ENCODE data around the gene NDUFA8.

NDUFA8 gene

DNA sequence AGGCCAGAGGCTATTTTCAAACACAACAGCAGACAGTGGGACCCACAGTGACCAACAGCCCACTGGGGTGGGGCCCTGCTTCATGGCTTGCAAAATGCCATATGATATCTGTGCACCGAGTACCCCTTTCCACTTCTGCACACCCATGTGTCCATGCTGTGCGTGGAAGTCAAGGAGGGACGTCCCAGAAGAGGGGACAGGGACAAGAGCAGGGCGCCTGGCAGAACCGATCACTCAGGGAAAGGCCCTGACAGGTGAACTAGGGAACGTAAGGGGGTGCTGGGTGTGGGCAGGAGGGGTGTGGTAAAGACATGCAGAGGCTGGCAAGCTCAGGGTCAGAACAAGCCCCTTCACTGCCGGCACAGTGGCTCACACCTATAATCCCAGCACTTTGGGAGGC, 58.8 kb downstream of the NDUFA8 start:
- H3K36me3 ChIP-seq: no peaks in the 10 kb centered on the region
- no peak overlapping the region for H3K4me3 ChIP-seq (ENCODE audit: low read depth, low read length)
- no peak for DNase-seq
- no peaks in the 10 kb centered on the region for H3K9me3 ChIP-seq (ENCODE audit: severe bottlenecking)
- H3K27me3 ChIP-seq (ENCODE audit: insufficient read depth, low read depth, severe bottlenecking): no peaks in the 10 kb centered on the region
- TF ChIP-seq, protein P1, sequence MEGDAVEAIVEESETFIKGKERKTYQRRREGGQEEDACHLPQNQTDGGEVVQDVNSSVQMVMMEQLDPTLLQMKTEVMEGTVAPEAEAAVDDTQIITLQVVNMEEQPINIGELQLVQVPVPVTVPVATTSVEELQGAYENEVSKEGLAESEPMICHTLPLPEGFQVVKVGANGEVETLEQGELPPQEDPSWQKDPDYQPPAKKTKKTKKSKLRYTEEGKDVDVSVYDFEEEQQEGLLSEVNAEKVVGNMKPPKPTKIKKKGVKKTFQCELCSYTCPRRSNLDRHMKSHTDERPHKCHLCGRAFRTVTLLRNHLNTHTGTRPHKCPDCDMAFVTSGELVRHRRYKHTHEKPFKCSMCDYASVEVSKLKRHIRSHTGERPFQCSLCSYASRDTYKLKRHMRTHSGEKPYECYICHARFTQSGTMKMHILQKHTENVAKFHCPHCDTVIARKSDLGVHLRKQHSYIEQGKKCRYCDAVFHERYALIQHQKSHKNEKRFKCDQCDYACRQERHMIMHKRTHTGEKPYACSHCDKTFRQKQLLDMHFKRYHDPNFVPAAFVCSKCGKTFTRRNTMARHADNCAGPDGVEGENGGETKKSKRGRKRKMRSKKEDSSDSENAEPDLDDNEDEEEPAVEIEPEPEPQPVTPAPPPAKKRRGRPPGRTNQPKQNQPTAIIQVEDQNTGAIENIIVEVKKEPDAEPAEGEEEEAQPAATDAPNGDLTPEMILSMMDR (IDR thresholded peaks at IDR 0.05; ENCODE audit: low read depth, low read length): no peak
- no peak overlapping the region for H3K27ac ChIP-seq

DNA sequence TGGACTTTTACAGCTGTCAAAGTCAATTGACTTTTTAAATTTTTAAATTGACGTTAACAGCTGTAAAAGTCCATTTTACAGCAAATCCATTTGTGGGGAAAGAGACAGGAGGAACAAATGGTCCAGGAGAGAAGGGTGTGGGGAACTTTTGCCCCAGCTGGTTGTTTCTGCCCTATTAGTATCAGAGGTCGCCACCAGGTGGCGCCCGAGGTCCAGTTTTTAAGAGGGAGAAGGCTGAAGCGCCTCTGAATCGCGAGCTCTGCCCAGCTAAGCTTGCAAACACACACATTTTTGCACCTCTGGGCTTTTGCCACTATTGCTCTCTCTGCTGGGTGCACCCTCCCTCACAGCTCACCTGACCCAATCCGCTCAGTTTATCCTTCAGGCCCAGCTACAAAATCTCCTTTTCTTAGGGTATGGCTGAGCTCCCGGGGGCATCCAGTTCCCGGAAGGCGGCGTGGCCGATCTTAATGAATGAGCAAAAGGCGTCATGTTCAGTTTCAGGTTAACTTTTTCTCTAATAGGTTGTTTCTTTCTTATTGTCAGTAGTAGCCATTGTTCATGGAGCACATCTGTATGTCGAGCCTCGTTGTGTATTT, 60.2 kb downstream of the NDUFA8 start:
- no peak overlapping the region for H3K4me3 ChIP-seq (ENCODE audit: low read depth, low read length)
- DNase-seq: peak; percentile 87
- no peak overlapping the region for H3K27ac ChIP-seq
- H3K36me3 ChIP-seq: no peaks in the 10 kb centered on the region
- TF ChIP-seq, protein P1 (IDR thresholded peaks at IDR 0.05; ENCODE audit: low read depth, low read length): peak; percentile 83
- H3K9me3 ChIP-seq (ENCODE audit: severe bottlenecking): no peaks in the 10 kb centered on the region
- H3K27me3 ChIP-seq (ENCODE audit: insufficient read depth, low read depth, severe bottlenecking): no peaks in the 10 kb centered on the region

DNA sequence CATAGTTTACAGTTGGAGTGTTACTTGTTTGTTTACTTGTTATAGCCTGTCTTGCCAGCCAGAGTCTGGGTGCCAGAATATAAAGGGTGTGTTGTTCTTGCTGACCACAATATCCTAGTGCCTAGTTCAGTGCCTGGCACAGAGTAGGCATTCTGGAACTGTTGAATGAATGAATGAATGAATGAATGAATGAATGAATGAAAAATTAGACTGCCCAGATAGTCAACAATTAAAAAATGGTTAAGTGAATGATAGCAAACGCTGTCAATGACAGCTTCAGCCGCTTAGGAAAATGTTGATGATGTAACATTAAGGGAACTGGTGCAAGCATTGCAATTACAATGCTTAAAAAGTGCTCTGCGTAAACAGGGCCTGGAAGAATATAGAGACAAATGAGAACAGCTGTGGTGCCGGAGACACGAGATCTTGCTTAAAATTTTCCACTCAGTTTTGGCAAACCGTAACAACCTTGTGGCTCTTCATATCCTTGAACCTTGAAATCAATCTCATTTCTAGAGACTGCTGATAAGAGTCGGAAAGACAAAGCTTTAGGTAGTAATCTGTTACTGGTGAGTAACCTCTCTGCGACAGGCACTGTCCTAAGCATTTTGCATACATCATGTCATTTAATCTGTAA, 61.8 kb downstream of the NDUFA8 start:
- Histone ChIP-seq H3K4me3 (ENCODE audit: low read depth, low read length) (no peak overlapping the region), H3K27ac (no peak overlapping the region), H3K27me3 (ENCODE audit: insufficient read depth, low read depth, severe bottlenecking) (no peaks in the 10 kb centered on the region), H3K36me3 (no peaks in the 10 kb centered on the region), H3K9me3 (ENCODE audit: severe bottlenecking) (no peaks in the 10 kb centered on the region)
- DNase-seq: no peak
- TF ChIP-seq, protein P1 (IDR thresholded peaks at IDR 0.05; ENCODE audit: low read depth, low read length): no peak

DNA sequence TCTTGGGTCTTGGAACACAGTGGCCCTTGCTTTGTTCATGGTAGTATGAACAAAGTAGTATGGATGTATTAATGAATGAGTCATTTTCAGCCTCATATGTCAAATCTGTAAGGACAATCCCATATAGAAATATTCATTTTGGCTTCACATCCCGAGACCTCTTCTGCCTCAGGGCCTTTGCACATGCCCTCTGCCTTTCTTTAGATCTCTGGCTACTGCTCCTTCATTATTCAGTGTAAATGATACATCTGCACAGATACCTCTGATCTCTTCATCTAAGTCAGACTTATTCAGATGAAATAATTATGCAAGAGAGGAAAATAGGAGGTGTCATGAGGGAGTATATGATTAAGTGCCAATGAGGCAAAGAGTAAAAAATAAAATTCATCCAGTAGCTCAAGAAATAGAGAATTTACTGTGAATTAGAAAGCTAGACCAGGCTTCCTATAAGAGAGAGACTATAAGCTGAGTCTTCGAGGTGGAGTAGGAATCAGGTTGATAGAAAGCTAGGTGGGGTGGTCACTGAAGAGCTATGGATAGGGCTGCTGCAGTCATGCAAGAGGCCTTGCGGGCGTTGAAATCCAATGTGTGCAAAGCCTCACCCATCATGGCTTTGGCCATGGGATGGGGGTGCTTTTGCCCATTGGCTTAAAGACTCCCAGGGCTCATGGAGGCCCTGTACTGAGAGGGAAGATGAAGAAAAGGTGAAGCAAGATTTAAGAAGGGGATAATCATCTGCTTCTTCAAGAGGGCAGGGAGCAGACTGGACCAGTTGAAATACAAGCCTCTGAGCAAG, 62.8 kb downstream of the NDUFA8 start:
- Histone ChIP-seq H3K9me3 (ENCODE audit: severe bottlenecking) (no peaks in the 10 kb centered on the region), H3K27ac (no peak overlapping the region), H3K4me3 (ENCODE audit: low read depth, low read length) (no peak overlapping the region), H3K27me3 (ENCODE audit: insufficient read depth, low read depth, severe bottlenecking) (no peaks in the 10 kb centered on the region), H3K36me3 (no peaks in the 10 kb centered on the region)
- no peak for DNase-seq
- TF ChIP-seq, protein P1 (IDR thresholded peaks at IDR 0.05; ENCODE audit: low read depth, low read length): no peak

DNA sequence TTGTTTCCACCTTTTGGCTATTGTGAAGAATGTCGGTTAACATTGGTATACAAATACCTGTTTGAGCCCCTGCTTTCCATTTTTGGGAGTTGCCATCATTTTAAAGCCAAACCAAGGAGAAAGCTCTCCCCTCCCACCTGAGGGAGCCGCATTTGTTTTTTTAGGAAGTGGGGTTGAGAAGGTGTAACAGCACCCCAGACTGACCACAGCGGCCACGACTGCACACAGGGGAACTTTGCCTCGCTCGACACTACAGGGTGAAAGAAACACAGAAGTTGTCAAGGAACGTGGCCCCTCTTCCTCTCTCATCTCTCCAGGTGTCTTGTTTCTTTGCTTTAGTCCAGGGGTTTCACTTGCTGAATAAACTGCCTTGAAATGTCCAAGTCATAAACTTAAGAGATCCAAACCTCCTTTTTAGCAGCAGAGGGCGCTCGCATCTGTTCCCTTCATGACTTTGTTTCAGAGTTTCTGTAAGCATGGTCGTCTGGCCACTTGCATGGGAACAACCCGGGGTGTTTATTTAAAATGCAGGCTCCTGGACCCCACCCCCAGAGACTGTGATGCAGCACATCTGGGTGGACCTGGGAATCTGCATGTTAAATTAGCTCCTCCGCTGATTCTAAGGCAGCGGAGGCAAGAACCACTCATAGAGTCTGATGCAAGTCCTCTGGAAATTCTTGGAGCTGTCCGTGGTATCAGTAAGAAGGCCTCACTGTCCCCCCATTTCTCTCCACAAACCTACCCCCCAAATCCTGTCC, 64.4 kb downstream of the NDUFA8 start:
- DNase-seq: peak; percentile 72
- no peaks in the 10 kb centered on the region for H3K9me3 ChIP-seq (ENCODE audit: severe bottlenecking)
- H3K27me3 ChIP-seq (ENCODE audit: insufficient read depth, low read depth, severe bottlenecking): no peaks in the 10 kb centered on the region
- H3K36me3 ChIP-seq: no peaks in the 10 kb centered on the region; the same call in 1 of the 2 replicates
- H3K27ac ChIP-seq: no peak overlapping the region
- no peak overlapping the region for H3K4me3 ChIP-seq (ENCODE audit: low read depth, low read length)
- TF ChIP-seq, protein P1 (IDR thresholded peaks at IDR 0.05; ENCODE audit: low read depth, low read length): peak; percentile 81

Measured in WERI-Rb-1 (cell line).